Spinal cord (tissue), 10 donors: ENCODE measurements around the gene SPEM2. TPM values are rescaled to one million over a fixed set of nuclear protein-coding genes. Genes with fewer than 3 reads are reported as not detected.

Experiments used
- DNase-seq, 6 donors: peaks; one replicate each; pipeline versions ENCODE4 v3.0.0 to v3.0.0-alpha.2; 2013 to 2015; ENCODE audit warnings: low spot score in 6 of 6, low read depth in 4 of 6
- H3K27ac ChIP-seq: one replicate; pipeline ENCODE4 v1.5.1; 2013; ENCODE audit warnings: low read depth, low read length, control low read depth
- H3K27me3 ChIP-seq: one replicate; pipeline ENCODE4 v1.6.1; 2013; ENCODE audit warnings: low read length; ENCODE audit not compliant: control insufficient read depth, insufficient read depth
- H3K36me3 ChIP-seq: one replicate; pipeline ENCODE4 v1.6.1; 2013; ENCODE audit warnings: low read length; ENCODE audit not compliant: control insufficient read depth, insufficient read depth
- H3K4me1 ChIP-seq: one replicate; pipeline ENCODE4 v1.6.1; 2013; ENCODE audit warnings: low read length; ENCODE audit not compliant: control insufficient read depth, insufficient read depth
- H3K4me3 ChIP-seq: one replicate; pipeline ENCODE4 v1.5.1; 2013; ENCODE audit warnings: low read depth, low read length, control low read depth
- H3K9me3 ChIP-seq: one replicate; pipeline ENCODE4 v1.6.1; 2013; ENCODE audit warnings: low read length; ENCODE audit not compliant: control insufficient read depth, insufficient read depth
- WGBS: methylation state at CpG from one replicate; pipeline ENCODE4 v1.1.5; 2013; ENCODE audit warnings: missing lambda C conversion rate; ENCODE audit not compliant: insufficient coverage; 5-methylcytosine and 5-hydroxymethylcytosine counted together
- polyA plus RNA-seq, 2 donors: library from polyadenylated mRNA; unstranded; fragments of 120-200 nt; gene quantifications; one replicate each; pipeline ENCODE4 v1.2.1, GENCODE V29; 2013; ENCODE audit not compliant: insufficient read length in 2 of 2
- total RNA-seq, 2 donors: library from RNA; depleted of rRNA in 1 of 2; stranded (reverse); fragments of 120-200 nt in 1 of 2; fragments of >200 nt in 1 of 2; gene quantifications; one replicate each; pipeline versions ENCODE4 v1.2.3 to v1.2.4, GENCODE V29; 2013 to 2014
- donor health status: healthy.

SPEM2 gene
- total and polyA plus RNA-seq, 4 donors: 0.23 to 0.67 TPM; not detected in 2

GRCh38 chr17:7408863-7409262 lies 16.6 kb upstream of the SPEM2 start:
- H3K4me3 ChIP-seq: no peak overlapping the region
- no peak for DNase-seq
- WGBS: 92% methylated on average over 6 of the region's 6 CpGs
- no peak overlapping the region for H3K27ac ChIP-seq
- H3K36me3 ChIP-seq: peaks cover 53% of the 10 kb centered on the region
- no peaks in the 10 kb centered on the region for H3K27me3 ChIP-seq
- H3K9me3 ChIP-seq: no peaks in the 10 kb centered on the region
- H3K4me1 ChIP-seq: peaks cover 40% of the 10 kb centered on the region

- Histone ChIP-seq H3K4me3 (no peak overlapping the region), H3K9me3 (no peaks in the 10 kb centered on the region), H3K4me1 (peaks cover 42% of the 10 kb centered on the region), H3K36me3 (peaks cover 61% of the 10 kb centered on the region), H3K27me3 (no peaks in the 10 kb centered on the region), H3K27ac (no peak overlapping the region)
- 92% methylated on average over 6 of the region's 6 CpGs for WGBS
- DNase-seq: no peak
Measured at GRCh38 chr17:7409716-7410115, 15.7 kb upstream of the SPEM2 start.

GRCh38 chr17:7410634-7411426 lies 14.6 kb upstream of the SPEM2 start:
- Histone ChIP-seq H3K36me3 (peaks cover 72% of the 10 kb centered on the region), H3K27me3 (no peaks in the 10 kb centered on the region), H3K4me1 (peaks cover 33% of the 10 kb centered on the region), H3K9me3 (no peaks in the 10 kb centered on the region), H3K4me3 (no peak overlapping the region), H3K27ac (no peak overlapping the region)
- no peak for DNase-seq
- 87% methylated on average over 21 of the region's 25 CpGs for WGBS

GRCh38 chr17:7411427-7411750 lies 14.0 kb upstream of the SPEM2 start:
- H3K27me3 ChIP-seq: no peaks in the 10 kb centered on the region
- H3K4me3 ChIP-seq: no peak overlapping the region
- no peaks in the 10 kb centered on the region for H3K9me3 ChIP-seq
- H3K27ac ChIP-seq: no peak overlapping the region
- peaks cover 27% of the 10 kb centered on the region for H3K4me1 ChIP-seq
- no peak for DNase-seq
- 68% methylated on average over 4 of the region's 8 CpGs for WGBS
- H3K36me3 ChIP-seq: peaks cover 76% of the 10 kb centered on the region

- no peak for DNase-seq
- no peaks in the 10 kb centered on the region for H3K9me3 ChIP-seq
- H3K4me1 ChIP-seq: peaks cover 14% of the 10 kb centered on the region
- no peak overlapping the region for H3K4me3 ChIP-seq
- no peak overlapping the region for H3K27ac ChIP-seq
- H3K27me3 ChIP-seq: no peaks in the 10 kb centered on the region
- WGBS: 90% methylated on average over 2 of the region's 6 CpGs
- H3K36me3 ChIP-seq: peaks cover 90% of the 10 kb centered on the region
Measured at GRCh38 chr17:7413346-7413985, 11.9 kb upstream of the SPEM2 start.

GRCh38 chr17:7414837-7415236 lies 10.6 kb upstream of the SPEM2 start:
- no peak overlapping the region for H3K27ac ChIP-seq
- DNase-seq: no peak
- WGBS: 88% methylated on average over 14 of the region's 14 CpGs
- peaks cover 26% of the 10 kb centered on the region for H3K4me1 ChIP-seq
- peaks cover 88% of the 10 kb centered on the region for H3K36me3 ChIP-seq
- H3K9me3 ChIP-seq: no peaks in the 10 kb centered on the region
- H3K27me3 ChIP-seq: no peaks in the 10 kb centered on the region
- H3K4me3 ChIP-seq: no peak overlapping the region

- H3K4me3 ChIP-seq: no peak overlapping the region
- H3K27me3 ChIP-seq: no peaks in the 10 kb centered on the region
- peaks cover 35% of the 10 kb centered on the region for H3K4me1 ChIP-seq
- no peak for DNase-seq
- H3K9me3 ChIP-seq: no peaks in the 10 kb centered on the region
- 92% methylated on average over 23 of the region's 23 CpGs for WGBS
- peaks cover 87% of the 10 kb centered on the region for H3K36me3 ChIP-seq
- no peak overlapping the region for H3K27ac ChIP-seq
Measured at GRCh38 chr17:7415784-7416183, 9.6 kb upstream of the SPEM2 start.

- Histone ChIP-seq H3K4me3 (no peak overlapping the region), H3K9me3 (no peaks in the 10 kb centered on the region), H3K4me1 (peaks cover 36% of the 10 kb centered on the region), H3K36me3 (peaks cover 87% of the 10 kb centered on the region), H3K27me3 (no peaks in the 10 kb centered on the region), H3K27ac (no peak overlapping the region)
- DNase-seq: no peak
- WGBS: 67% methylated on average over 4 of the region's 6 CpGs
Measured at GRCh38 chr17:7416323-7416722, 9.1 kb upstream of the SPEM2 start.

- H3K9me3 ChIP-seq: no peaks in the 10 kb centered on the region
- no peaks in the 10 kb centered on the region for H3K27me3 ChIP-seq
- no peak overlapping the region for H3K4me3 ChIP-seq
- peaks cover 84% of the 10 kb centered on the region for H3K36me3 ChIP-seq
- peaks cover 36% of the 10 kb centered on the region for H3K4me1 ChIP-seq
- H3K27ac ChIP-seq: no peak overlapping the region
- no peak for DNase-seq
- WGBS: 93% methylated on average over 42 of the region's 54 CpGs
Measured at GRCh38 chr17:7417056-7417655, 8.3 kb upstream of the SPEM2 start.
